Neural progenitor cell (in vitro differentiated cells): ENCODE measurements around the gene WFS1.

ENCODE experiments used
- EZH2 ChIP-seq: fragments of 200-600 bp; sonication (generic); IDR thresholded peaks from 2 replicates; pipeline ENCODE4 v1.6.1; 2017; ENCODE audit warnings: antibody characterized with exemption, mild to moderate bottlenecking, moderate library complexity
- TF ChIP-seq, protein P1 (sequence below): fragments of 200-600 bp; sonication (generic); IDR thresholded peaks from 2 replicates; pipeline ENCODE4 v1.5.1; 2017; ENCODE audit warnings: antibody characterized with exemption, mild to moderate bottlenecking

DNA sequence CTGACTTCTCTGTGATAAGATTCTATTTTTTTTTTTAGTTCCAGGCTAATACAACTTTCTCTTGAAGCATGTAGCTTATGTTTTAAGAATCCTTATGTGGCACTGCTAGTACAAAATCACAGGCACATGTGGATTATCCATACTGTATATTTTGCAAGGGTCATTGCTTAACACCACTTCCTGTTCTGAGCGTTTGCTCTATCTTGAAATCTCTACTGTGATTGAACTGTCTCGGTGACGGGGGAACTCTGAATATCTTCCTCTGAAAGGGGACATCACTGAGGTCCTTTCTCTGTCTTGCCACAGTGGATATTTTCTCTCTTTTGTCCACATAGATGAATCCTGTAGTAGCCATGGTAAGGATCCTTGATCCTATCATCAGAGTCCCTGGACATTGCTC lies 2.1 kb upstream of the WFS1 start:
- TF ChIP-seq, protein P1, sequence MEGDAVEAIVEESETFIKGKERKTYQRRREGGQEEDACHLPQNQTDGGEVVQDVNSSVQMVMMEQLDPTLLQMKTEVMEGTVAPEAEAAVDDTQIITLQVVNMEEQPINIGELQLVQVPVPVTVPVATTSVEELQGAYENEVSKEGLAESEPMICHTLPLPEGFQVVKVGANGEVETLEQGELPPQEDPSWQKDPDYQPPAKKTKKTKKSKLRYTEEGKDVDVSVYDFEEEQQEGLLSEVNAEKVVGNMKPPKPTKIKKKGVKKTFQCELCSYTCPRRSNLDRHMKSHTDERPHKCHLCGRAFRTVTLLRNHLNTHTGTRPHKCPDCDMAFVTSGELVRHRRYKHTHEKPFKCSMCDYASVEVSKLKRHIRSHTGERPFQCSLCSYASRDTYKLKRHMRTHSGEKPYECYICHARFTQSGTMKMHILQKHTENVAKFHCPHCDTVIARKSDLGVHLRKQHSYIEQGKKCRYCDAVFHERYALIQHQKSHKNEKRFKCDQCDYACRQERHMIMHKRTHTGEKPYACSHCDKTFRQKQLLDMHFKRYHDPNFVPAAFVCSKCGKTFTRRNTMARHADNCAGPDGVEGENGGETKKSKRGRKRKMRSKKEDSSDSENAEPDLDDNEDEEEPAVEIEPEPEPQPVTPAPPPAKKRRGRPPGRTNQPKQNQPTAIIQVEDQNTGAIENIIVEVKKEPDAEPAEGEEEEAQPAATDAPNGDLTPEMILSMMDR, result no peak
- no peak for TF ChIP-seq EZH2
